DND-41 (cell line): ENCODE data around the gene ORAI2.

Experiments
- ATAC-seq: fragments of 200-7000 bp; cut with Tn5 transposase; 3 replicates; pipeline ENCODE4 v1.9.1; 2021; ENCODE audit warnings: low read depth; ENCODE audit not compliant: insufficient read depth
- DNase-seq: peaks from one replicate; pipeline ENCODE4 v3.0.0-alpha.2; 2020
- H2AFZ ChIP-seq: 2 replicates; pipeline ENCODE4 v1.6.0; 2012; ENCODE audit warnings: low read depth, low read length
- H3K27ac ChIP-seq: 2 replicates; pipeline ENCODE4 v1.5.1; 2012; ENCODE audit warnings: low read length, inconsistent platforms
- H3K27me3 ChIP-seq: fragments of 200-600 bp; sonication (generic); 2 replicates; pipeline ENCODE4 v1.6.0; 2012; ENCODE audit warnings: low read length, mild to moderate bottlenecking, inconsistent platforms; ENCODE audit not compliant: insufficient read depth, poor library complexity
- H3K36me3 ChIP-seq: 2 replicates; pipeline ENCODE4 v1.5.1; 2012; ENCODE audit warnings: low read length, inconsistent platforms; ENCODE audit not compliant: insufficient read depth
- H3K4me1 ChIP-seq: 2 replicates; pipeline ENCODE4 v1.5.1; 2012; ENCODE audit warnings: mild to moderate bottlenecking, low read length; ENCODE audit not compliant: insufficient read depth
- H3K4me2 ChIP-seq: 2 replicates; pipeline ENCODE4 v1.6.0; 2012; ENCODE audit warnings: mild to moderate bottlenecking, moderate library complexity, low read length, inconsistent platforms; ENCODE audit not compliant: insufficient read depth
- H3K4me3 ChIP-seq, 2 experiments: fragments of 200-600 bp in 1 of 2; shearing (Covaris generic) in 1 of 2; 2 replicates each; pipeline ENCODE4 v1.5.1; 2012 to 2016; ENCODE audit warnings: inconsistent platforms in 2 of 2, low read length in 2 of 2, mild to moderate bottlenecking in 2 of 2, low read depth in 1 of 2, moderate library complexity in 1 of 2
- H3K79me2 ChIP-seq: 2 replicates; pipeline ENCODE4 v1.6.0; 2012; ENCODE audit warnings: low read length, inconsistent platforms; ENCODE audit not compliant: insufficient read depth
- H3K9ac ChIP-seq: 2 replicates; pipeline ENCODE4 v1.6.0; 2012; ENCODE audit warnings: low read depth, mild to moderate bottlenecking, inconsistent platforms, low read length, moderate library complexity
- H3K9me3 ChIP-seq: 2 replicates; pipeline ENCODE4 v1.5.1; 2012; ENCODE audit warnings: low read length, moderate library complexity, mild to moderate bottlenecking, inconsistent platforms; ENCODE audit not compliant: insufficient read depth, severe bottlenecking
- H4K20me1 ChIP-seq: 2 replicates; pipeline ENCODE4 v1.6.0; 2012; ENCODE audit warnings: low read length; ENCODE audit not compliant: insufficient read depth
- EZH2 ChIP-seq: IDR thresholded peaks from 3 replicates; pipeline ENCODE4 v1.6.1; 2012; ENCODE audit warnings: borderline replicate concordance, low read depth, mild to moderate bottlenecking, moderate library complexity, low read length, inconsistent platforms; ENCODE audit not compliant: severe bottlenecking
- TF ChIP-seq, protein P1 (sequence below): IDR thresholded peaks from 2 replicates; pipeline ENCODE4 v1.5.1; 2012; ENCODE audit warnings: borderline replicate concordance, low read length, moderate library complexity, mild to moderate bottlenecking; ENCODE audit not compliant: poor library complexity, severe bottlenecking; ENCODE audit errors: extremely low read depth

The ORAI2 gene

DNA sequence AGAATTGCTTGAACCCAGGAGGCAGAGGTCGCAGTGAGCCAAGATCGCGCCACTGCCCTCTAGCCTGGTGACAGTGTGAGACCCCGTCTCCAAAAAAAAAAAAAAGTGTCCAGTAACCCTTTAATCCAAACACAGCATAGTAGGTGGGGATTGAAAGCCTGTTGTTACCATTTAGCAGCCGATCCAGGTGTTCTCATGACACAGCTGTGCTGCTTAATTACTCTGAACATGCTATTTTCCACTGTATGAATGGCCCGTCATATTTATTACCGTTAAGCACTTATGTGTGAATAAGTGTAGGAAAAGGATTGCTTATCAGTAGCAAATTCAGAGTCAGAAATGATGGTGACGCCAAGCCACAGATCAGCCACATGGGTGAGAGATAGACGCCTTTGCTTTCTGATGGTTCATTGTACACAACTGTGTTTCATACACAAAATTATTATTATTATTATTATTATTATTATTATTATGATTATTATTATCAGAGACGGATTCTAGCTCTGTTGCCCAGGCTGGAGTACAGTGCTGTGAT lies 11.6 kb upstream of the ORAI2 start:
- Histone ChIP-seq H3K27ac (no peak overlapping the region), H3K4me1 (no peaks in the 10 kb centered on the region), H3K79me2 (peaks cover 6% of the 10 kb centered on the region; the same call in 1 of the 2 replicates), H3K36me3 (peaks cover 78% of the 10 kb centered on the region), H3K4me3 (no peak overlapping the region), H3K27me3 (no peaks in the 10 kb centered on the region), H3K9ac (no peak overlapping the region), H4K20me1 (peaks cover 10% of the 10 kb centered on the region; the same call in 1 of the 2 replicates), H2AFZ (no peak overlapping the region), H3K9me3 (no peaks in the 10 kb centered on the region), H3K4me2 (no peak overlapping the region)
- DNase-seq, result no peak
- no peak for ATAC-seq
- TF ChIP-seq EZH2, result no peak
- TF ChIP-seq, protein P1, sequence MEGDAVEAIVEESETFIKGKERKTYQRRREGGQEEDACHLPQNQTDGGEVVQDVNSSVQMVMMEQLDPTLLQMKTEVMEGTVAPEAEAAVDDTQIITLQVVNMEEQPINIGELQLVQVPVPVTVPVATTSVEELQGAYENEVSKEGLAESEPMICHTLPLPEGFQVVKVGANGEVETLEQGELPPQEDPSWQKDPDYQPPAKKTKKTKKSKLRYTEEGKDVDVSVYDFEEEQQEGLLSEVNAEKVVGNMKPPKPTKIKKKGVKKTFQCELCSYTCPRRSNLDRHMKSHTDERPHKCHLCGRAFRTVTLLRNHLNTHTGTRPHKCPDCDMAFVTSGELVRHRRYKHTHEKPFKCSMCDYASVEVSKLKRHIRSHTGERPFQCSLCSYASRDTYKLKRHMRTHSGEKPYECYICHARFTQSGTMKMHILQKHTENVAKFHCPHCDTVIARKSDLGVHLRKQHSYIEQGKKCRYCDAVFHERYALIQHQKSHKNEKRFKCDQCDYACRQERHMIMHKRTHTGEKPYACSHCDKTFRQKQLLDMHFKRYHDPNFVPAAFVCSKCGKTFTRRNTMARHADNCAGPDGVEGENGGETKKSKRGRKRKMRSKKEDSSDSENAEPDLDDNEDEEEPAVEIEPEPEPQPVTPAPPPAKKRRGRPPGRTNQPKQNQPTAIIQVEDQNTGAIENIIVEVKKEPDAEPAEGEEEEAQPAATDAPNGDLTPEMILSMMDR, result no peak

- Histone ChIP-seq H3K4me2 (no peak overlapping the region), H3K79me2 (peaks cover 2% of the 10 kb centered on the region; the same call in 1 of the 2 replicates), H3K9me3 (no peaks in the 10 kb centered on the region), H3K27ac (no peak overlapping the region), H2AFZ (no peak overlapping the region), H3K4me1 (no peaks in the 10 kb centered on the region), H3K4me3 (no peak overlapping the region), H3K9ac (no peak overlapping the region), H4K20me1 (peaks cover 10% of the 10 kb centered on the region; the same call in 1 of the 2 replicates), H3K36me3 (peaks cover 66% of the 10 kb centered on the region), H3K27me3 (no peaks in the 10 kb centered on the region)
- ATAC-seq (no peak), DNase-seq (no peak)
- TF ChIP-seq, protein P1, result no peak
- TF ChIP-seq EZH2, result no peak
Measured at GRCh38 chr7:102424129-102424551, 9.2 kb upstream of the ORAI2 start.

DNA sequence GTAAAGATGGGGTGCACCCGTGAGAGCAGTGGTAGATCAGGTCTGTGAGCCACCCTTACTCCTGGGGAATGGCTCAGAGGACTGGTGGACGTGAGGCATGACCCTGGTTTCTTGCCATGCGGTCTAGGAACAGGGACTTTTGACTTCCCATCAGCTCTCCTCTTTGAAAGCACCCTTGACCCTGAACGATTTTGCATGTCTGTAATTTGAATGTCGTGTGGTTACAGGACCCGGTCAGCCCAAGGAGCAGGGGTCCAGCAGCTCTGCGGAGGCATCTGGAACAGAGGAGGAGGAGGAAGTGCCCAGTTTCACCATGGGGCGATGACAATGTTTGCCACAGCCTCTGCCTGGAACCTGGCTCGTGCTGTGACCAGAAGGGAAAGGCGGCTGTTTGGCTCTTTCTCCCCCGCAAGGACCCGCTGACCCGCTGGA lies 8.6 kb upstream of the ORAI2 start:
- Histone ChIP-seq H3K4me2 (no peak overlapping the region), H3K4me1 (no peaks in the 10 kb centered on the region), H2AFZ (no peak overlapping the region), H3K4me3 (no peak overlapping the region), H3K79me2 (no peaks in the 10 kb centered on the region; the same call in 1 of the 2 replicates), H4K20me1 (peaks cover 10% of the 10 kb centered on the region; the same call in 1 of the 2 replicates), H3K36me3 (peaks cover 59% of the 10 kb centered on the region), H3K27me3 (no peaks in the 10 kb centered on the region), H3K27ac (no peak overlapping the region), H3K9ac (no peak overlapping the region), H3K9me3 (no peaks in the 10 kb centered on the region)
- ATAC-seq (no peak), DNase-seq (no peak)
- TF ChIP-seq, protein P1, result no peak
- TF ChIP-seq EZH2, result no peak
